Fibroblast of skin of right biceps (primary cell): ENCODE results near the gene MXD3.
"Not testable (repeated sequence)": the region's sequence is repeated elsewhere in the genome, so short reads cannot be mapped to it uniquely, and the experiment has no call there.

Experiments
- DNase-seq: peaks from one replicate; pipeline ENCODE4 v3.0.0-alpha.2; 2013

MXD3 gene, protein sequence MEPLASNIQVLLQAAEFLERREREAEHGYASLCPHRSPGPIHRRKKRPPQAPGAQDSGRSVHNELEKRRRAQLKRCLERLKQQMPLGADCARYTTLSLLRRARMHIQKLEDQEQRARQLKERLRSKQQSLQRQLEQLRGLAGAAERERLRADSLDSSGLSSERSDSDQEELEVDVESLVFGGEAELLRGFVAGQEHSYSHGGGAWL

DNA sequence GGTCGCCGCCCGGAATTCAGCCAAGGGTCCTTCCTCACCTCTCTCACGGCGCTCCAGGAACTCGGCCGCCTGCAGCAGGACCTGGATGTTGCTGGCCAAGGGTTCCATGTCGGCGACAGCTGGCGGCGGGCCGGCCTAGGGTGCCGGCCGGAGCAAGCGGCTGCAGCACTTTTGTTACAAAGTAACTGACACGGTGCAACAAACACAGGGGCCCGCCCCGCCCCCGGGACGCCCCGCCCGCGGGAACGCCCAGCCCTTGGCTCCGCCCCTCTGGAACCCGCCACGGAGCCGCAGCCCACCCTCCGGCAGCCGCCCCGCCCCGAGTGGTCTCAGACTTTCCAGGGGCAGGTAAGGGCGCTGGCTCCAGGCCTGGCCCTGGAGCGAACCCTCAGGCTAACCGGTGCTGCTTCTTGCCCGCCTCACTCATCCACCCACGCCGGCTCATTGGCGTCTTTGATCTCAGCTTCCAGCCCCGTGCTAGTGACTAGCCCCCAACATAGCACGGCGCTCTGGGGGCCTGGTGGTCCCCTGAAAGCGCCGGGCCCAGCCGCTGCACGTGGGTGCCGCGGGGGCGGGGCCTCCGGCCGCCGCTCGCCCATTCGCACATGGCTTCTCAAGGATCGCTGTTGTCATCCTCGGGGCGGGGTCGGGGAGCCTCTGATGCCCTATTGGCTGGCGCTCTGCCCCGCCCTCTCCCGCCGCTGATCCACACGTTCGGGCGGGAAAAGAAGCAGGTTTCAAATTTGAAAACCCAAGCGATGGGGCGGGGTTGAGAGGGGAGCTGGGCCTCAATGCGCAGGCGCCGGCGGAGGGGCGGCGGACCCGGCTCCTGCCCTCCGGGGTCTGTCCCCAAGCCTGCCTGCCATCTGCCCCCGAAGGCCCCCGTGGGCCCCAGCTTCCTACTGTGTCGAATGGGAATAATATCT lies at the start of gene MXD3:
TSS of gene MXD3 (minus strand) at position 176 of the 926 bp plus-strand sequence. CDS start at position 108, 68 bp downstream.
- peak; percentile 98 for DNase-seq

DNA sequence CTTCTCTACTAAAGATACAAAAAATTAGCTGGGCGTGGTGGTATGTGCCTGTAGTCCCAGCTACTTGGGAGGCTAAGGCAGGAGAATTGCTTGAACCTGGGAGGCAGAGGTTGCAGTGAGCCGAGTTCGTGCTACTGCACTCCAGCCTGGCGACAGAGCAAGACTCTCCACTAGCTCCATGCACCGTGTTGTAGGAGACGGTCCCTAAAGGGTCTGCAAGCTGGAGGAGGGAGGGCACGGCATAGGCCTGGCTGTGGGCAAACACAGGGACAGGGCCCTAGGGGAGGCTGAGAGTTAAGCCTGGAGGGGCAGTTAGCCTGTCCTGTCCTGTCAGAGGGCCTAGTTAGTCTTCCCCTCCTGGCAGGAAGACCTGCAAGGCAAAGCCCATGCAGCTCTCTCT lies 49.0 kb upstream of the MXD3 start:
- not testable (repeated sequence) for DNase-seq

DNA sequence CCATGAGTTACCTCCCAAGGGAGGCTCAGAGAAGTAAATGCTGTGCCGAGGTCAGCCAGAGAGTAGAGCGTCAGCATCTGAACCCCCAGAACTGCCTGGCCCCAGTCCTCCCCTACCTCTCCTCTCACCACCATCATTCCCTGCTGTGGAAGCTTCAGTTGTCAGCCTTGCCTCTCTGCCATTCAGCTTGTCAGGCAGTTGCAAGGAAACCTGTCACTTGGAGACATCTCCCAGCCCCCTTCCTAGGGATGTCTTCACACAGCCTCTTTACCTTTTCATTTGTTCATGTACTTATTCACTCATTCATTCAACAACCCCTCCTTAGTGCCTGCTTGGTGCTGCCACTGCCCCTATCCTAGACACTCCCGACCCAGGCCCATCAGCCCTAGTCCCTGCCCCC lies 48.2 kb upstream of the MXD3 start:
- DNase-seq, result no peak

DNA sequence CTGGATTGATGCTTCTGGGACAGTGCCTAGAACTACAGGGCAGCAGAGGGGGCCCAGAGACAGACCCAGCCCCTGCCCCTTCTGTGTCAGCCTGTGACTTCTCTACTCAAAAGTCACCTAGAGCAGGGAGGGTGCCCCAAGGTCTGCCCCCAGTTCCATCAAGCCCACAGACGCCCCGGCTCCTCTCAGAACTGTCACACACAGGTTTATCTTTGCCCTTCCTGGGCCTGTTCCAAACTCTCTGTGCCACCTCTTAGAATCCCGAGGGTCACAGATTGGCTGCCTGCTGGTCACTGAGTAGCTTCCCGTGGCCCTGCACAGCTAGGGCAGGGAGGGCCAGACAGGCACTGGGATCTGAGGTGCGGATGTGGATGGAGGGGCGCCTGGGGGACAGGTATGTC lies 47.8 kb upstream of the MXD3 start:
- DNase-seq, result no peak

DNA sequence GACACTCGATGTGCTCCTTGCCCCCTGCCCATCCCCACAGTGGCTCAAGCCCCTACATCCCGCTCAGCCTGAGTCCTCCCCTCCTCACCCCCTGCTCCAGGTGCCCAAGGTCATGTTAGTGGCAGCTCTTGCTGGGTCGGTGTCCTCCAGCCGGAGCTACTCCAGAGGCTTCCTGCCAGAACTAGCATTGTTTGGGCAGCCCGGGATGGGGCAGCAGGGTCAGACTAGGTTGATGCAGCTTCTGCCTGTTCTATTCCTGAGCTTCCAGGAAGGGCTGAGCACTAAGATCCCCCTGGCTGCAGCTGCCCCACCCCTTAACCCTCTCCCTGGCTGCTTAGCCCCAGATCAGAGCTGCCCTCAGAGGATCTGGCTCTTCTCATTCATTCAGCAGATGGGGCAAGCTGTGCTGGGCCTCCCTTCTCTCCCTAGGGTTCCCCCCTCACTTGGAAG lies 46.7 kb upstream of the MXD3 start:
- DNase-seq, result no peak

DNA sequence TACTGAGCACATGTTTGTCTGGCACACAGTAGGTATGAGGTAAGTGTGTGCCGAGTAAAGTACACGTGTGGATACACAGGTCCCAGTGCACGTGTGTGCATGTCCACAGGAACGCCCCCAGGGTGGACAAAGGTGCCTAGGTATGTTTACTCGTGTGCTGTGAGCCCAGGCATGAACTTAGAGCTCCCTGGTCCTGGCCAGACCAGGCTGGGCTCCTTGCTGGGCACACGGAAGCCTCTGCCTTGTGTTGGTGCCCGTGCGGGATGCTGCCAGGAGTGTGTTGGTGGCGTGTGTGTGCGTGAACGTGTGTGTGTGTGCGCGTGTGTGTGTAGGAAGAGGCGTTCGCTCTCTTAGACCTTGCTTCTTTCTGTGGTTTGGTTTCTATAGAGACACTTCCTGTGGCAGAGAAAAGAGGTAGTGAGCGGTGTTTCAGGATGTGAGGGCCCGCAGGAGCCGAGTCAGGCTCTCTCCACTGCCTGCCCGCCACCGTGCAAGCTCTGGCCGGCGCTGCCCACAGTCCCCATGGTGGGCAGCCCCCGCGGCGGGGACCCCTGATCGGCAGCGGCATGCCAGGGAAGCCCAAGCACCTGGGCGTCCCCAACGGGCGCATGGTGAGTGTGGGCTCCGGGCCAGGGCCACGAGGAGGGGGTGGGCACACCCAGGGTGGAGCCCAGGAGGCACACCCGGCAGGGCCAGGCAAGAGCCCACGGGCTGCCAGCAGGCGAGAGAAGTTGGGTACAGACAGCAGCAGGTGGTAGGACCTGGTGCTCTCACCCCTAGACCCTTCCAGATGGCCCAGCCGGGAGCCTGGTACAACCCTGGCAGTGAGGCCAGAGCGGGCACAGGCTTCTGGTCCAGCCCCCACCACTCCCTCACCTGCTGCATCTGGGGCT lies 46.0 kb upstream of the MXD3 start, which contains the start of gene RGS14:
TSS of gene RGS14 (plus strand) at position 466 of the 893 bp plus-strand sequence. CDS start at position 567, 101 bp downstream.
- peak; percentile 43 for DNase-seq

DNA sequence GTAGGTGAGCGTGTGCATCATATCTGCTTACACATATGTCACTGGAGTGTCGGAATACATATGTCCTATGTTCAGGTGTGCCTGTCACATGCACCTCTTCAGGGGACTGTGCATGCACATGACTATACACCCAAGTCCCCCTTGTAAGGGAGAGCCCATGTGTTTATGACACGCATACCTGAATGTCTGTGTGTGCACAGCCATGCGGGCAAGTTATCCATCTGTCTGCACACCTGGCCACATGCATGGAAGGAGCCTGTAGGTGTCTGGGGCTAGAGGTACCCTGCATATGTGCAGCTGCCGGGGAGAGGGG lies 45.4 kb upstream of the MXD3 start:
- no peak for DNase-seq

DNA sequence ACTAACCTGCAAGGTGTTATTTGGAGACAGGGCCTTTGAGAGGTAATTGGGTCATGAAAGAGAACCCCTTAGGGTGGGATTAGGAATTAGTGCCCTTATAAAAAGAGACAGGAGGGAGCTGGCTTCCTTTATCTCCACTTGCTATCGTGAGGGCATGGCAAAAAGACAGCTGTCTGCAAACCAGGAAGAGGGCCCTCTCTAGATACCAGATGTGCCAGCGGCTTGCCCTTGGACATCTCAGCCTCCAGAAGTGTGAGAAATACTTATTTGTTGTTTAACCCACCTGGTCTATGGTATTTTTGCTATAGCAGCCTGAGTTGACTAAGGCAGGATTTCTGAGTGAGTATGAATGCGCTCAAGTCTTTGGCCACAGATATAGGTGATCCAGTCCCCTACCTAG lies 45.0 kb upstream of the MXD3 start:
- DNase-seq, result no peak

DNA sequence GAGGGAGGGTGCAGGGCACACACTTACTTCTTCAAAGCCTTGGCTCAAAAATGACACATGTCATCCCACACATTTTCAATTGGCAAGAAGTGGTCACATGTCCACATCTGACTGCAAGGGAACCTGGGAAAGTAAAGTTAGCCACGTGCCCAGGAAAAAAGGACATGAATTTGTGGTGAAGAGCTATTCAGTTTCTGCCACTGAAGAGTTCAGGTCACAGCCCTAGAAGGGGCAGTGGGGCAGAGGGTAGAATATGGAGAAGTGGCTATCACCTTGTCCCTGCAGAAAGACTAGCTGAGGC lies 44.1 kb upstream of the MXD3 start:
- no peak for DNase-seq

DNA sequence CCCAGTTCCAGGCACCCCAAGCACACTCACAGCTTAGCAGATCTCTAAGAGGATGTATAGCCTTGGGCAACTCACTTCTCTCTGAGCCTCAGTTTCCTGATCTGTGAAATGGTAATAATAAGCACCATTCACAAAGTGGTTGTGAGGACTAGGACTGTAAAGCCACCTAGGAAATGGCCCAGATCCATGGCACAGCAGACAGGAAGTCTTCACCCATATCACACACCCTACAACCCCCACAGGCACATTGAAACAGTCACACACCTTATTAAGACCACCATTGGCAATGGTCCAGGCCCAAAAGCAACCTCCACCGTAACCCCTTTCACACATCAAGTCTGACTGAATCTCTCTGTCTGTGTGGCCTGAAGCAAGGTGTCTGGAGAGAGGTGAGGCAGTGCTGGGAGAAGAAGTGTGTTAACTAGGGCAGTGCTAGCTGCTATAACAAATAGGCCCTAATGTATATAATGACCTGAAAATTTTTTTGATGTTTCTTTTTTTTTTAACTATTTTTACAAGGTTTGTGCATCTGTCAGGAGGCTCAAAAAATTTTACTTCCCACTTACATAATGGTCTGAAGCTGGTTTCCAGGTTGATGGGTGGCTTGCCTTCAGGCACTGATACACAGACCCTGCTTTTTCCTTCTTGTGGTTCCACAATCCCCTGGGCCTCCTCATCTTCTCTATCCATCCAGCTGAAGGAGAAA lies 43.6 kb upstream of the MXD3 start:
- no peak for DNase-seq

DNA sequence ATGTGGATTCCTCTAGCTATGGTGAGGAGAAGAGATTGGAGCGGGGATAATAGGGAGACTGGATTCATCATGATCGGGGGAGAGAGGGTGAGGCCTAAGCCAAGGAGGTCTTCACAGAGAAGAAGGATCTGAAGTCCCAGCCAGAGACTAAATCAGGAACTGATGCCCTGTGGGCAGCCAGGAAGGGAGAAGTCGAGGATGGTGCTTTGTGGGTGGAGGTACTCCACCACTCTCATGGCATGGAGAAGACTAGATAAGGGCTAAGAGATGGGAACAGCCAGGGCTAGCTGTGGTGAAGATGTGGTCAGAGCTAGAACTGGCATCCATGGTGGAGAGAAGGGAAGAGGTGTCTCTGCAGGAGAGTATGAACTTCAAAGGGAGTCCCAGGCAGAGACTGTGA lies 43.0 kb upstream of the MXD3 start:
- no peak for DNase-seq

DNA sequence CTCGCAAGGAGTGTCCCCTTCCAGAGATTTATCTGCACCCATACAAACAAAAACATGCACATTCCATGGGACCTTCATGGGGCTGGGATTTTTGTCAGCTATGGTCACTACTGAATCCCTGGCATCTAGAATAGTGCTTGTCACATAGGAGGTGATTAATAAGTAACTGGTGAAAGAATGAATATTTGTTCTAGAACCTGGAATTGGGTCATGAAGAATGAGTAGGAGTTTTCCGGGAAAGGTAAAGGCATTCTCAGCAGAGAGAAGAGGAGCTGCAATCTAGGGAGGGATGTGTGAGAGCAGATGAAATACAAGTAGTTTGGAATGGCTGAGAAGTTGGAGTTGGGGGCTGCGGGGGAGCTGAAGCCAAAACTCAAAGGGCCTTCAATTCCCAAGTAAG lies 42.6 kb upstream of the MXD3 start:
- DNase-seq, result no peak

DNA sequence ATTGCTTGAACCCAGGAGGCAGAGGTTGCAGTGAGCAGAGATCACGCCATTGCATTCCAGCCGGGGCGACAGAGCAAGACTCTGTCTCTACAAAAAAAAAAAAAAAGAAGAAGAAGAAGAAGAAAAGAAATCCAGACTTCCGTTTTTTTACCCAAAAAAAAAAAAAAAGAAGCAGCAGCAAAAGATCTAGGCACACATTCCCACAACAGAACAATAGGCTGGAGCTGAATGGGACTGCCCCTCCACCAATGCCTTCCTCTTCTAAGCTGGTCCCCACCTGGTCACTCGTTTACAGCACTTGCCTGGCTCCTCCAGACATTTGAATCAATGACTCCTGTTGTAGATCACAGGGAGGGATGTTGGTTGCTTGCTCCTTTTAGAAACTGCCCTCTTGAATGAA lies 41.4 kb upstream of the MXD3 start:
- DNase-seq, result no peak

DNA sequence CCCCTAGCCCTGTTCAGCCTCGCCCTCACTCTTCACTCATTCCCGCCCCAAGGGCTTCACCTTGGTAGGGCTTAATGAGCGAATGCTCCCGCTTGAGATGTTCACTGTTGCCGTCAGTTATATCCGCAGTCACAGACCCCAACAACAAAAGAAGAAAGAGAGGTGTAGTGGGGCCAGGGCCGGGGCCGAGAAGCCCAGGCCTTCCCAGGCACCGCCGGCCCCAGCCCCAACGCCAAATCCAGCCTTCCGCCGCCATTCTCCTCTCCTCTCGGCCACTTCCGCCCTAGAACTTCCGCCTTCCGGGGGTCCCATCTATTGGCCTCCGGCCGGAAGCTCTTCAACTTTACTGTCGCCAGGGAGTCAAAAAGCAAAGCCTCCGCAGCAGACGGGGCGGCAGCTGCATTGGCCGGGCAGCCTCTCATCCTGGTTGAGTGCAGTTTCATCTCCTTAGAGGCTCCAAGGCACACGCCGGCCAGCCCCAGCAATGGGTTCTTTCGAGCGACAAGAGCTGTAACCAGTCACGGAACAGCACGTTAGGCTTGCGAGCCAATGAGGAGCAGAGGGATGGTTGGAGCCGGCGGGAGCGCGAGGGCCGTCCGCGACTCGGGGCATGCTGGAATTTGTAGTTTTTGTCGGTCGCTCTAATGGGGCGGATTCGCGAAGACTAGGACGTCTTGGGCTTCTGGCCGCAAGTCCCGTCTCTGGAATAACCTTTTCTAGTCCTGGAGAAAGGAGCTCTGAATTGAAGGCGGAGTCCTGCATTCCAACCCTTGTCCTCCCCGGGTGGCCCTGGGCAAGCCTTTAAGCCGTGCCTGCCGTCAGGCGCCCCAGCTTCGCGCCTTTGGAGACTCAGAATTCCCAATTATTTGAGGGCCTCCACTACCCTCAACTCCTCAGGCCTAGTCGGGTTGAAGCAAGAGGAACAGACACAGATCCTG lies 40.0 kb upstream of the MXD3 start, which contains the start of gene LMAN2:
TSS of gene LMAN2 (minus strand) at position 277 of the 938 bp plus-strand sequence. CDS start at position 256, 21 bp downstream.
- peak; percentile 98 for DNase-seq

DNA sequence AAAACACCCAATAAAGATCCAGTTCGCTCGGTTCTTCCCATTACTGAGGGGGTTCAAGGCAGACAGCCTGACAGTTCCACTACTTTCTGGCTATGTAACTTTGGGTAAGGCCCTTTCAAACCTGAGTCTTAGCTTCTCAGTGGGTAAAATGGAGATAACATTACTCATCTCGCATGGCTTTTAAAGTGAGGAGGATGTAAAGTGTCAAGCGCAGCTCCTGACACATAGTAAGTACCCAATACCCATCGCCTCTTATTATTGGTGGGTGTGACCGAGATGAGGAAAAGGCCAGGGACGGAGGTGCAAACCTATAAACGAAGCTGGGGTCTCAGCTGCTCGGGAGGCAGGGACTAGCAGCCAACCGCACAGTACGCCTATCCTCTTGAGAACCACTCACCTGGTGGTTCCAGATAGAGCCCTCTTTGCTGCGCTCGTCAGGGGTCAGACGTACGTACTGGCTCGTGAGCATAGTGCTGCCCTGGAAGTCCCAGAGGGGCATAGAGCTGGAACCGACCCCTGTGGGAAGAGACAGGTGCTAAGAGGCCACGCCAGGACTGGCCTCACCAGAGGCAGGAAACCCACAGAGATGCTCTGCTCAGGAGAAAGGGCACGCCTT lies 39.2 kb upstream of the MXD3 start:
- no peak for DNase-seq

DNA sequence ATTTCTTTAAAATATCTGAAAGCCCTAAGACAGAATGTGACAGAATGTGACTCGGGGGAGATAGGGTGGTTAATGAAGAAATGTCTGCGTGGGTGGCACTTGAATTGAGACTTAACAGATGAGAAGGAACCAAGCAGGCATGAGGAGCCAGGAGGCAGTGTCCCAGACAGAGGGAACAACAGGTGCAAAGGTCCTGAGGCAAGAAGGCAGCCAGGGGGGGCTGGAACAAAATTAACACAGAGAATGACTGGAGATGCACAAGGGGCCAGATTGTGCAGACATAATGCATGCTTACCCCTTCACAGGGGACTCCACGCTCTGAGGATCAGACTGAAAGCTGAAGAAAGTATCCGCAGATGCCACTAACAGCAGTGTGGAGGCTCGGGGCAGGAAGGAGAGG lies 38.1 kb upstream of the MXD3 start:
- DNase-seq, result no peak

DNA sequence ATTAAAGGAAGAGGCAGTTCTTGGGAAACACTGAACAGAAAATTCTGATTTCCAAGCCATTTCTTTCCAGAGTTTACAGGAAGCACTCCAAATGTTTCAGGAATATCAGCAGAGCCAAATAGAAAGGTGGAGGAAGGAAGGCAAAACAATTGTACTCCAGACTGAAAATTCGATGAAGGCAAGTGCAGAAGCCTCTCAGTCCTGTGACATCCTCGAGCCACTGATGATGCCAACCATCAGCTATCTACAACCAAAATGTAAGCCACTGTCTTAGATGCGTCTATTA lies 37.6 kb upstream of the MXD3 start:
- DNase-seq, result no peak

DNA sequence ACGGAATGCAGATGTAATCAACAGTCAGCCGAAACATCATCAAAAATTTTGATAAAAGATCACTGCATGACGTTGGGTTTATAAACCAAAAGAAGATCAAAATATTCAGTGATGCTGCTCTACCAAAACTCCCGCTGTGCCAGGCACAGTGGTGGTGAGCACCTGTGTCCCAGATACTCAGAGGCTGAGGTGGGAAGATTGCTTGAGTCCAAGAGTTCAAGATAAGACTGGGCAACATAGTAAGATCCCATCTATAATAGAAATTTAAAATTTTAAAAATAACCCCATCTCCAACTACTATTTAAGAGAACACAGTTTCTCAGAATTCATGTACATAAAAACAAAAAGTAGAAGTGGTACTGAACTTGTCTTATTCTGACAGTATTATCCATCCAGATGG lies 36.0 kb upstream of the MXD3 start:
- no peak for DNase-seq

DNA sequence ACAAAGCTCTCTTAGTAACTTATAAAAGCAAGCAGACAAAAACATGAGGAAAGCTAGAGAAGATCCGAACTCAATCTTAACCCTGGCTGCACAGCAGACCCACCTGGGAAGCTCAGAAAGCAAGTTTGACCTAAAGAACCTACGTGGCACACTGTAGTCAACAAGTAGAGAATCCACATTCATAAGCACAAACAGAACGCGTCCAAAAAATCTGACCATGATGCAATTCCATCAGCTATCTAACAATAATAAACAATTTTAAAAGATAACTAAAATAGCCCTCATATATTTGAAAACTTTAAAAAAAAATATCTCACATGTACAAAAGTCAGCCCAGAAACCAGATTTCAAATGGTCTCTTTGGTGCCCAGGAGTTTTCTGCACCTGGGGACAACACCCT lies 35.1 kb upstream of the MXD3 start:
- DNase-seq, result no peak

DNA sequence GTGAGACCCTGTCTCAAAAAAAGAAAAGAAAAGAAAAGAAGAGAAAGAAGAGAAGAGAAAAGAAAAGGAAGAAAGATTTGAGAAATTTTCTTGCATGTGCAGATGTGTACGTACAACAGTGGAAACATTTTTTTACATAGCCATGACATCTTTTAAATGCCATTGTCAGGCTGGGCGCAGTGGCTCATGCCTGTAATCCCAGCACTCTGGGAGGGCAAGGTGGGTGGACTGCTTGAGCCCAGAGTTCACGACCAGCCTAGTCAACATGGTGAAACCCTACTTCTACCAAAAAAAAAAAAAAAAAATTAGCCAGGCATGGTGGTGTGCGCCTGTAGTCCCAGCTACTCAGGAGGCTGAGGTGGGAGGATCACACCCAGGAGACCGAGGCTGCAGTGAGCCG lies 33.2 kb upstream of the MXD3 start:
- DNase-seq, result no peak

DNA sequence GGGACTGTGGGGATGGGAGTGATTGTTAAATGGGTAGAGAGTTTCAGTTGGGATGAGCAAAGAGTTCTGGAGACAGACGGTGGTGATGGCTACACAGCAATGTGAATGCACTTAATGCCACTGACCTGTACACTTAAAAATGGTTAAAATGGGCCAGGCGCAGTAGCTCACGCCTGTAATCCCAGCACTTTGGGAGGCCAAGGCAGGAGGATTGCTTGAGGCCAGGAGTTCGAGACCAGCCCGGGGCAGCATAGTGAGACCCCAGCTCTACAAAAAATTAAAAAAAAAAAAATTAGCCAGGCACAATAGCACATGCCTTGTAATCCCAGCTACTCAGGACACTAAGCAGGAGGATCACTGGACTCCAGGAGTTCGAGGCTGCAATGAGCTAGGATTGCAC lies 32.1 kb upstream of the MXD3 start:
- DNase-seq, result no peak
